K562 (cell line): Measurements from ENCODE around the gene FCSK. TPM values are rescaled to one million over a fixed set of nuclear protein-coding genes. Genes with fewer than 3 reads are reported as not detected.

ENCODE experiments used
- ARID2 ChIP-seq: fragments of 450-650 bp; IDR thresholded peaks from 2 replicates; pipeline ENCODE4 v1.6.1; 2017; ENCODE audit warnings: antibody characterized with exemption, mild to moderate bottlenecking
- CREB1 ChIP-seq, 2 experiments: sonication (generic) in 1 of 2; formaldehyde crosslinking in 1 of 2; IDR thresholded peaks; 2 replicates each; pipeline versions ENCODE4 v1.6.1 to v1.8.0; 2012 to 2022; ENCODE audit warnings: inconsistent platforms in 1 of 2, mild to moderate bottlenecking in 1 of 2, missing genetic modification reagents in 1 of 2, moderate library complexity in 1 of 2
- POU5F1 ChIP-seq: fragments of 150-350 bp; IDR thresholded peaks from 2 replicates; pipeline ENCODE4 v1.6.1; 2014; ENCODE audit warnings: borderline replicate concordance, low read length, low read depth, mild to moderate bottlenecking; ENCODE audit not compliant: partially characterized antibody
- SPI1 ChIP-seq: IDR thresholded peaks from 2 replicates; pipeline ENCODE4 v1.6.1; 2011; ENCODE audit warnings: low read depth, low read length, control low read depth, borderline replicate concordance
- TCF3 ChIP-seq: sonication (generic); formaldehyde crosslinking; IDR thresholded peaks from 2 replicates; pipeline ENCODE4 v1.4.0; 2020; ENCODE audit warnings: mild to moderate bottlenecking, missing genetic modification reagents
- ZBTB1 ChIP-seq: sonication (generic); formaldehyde crosslinking; IDR thresholded peaks from 2 replicates; pipeline ENCODE4 v1.8.1; 2023; ENCODE audit warnings: missing genetic modification reagents, low read depth, mild to moderate bottlenecking, borderline replicate concordance
- ZNF407 ChIP-seq: fragments of 450-650 bp; IDR thresholded peaks from 2 replicates; pipeline ENCODE4 v1.6.1; 2016; ENCODE audit warnings: low read depth
- polyA plus RNA-seq, 8 experiments: library from polyadenylated mRNA; depleted of rRNA in 4 of 8; stranded (reverse) in 5 of 8; unstranded in 3 of 8; fragments of >200 nt; fragmentation: Nextera tagmentation in 2 of 8; fragmentation: Illumina TruSeq in 1 of 8; extraction: Ambion mirVana in 2 of 8; extraction: Trizol in 1 of 8; gene quantifications; 2 replicates each; pipeline versions ENCODE4 v1.2.1 to v1.2.3, GENCODE V29; 2011 to 2014; ENCODE audit warnings: inconsistent platforms in 1 of 8, missing spikeins in 1 of 8
- total RNA-seq, 7 experiments: library from RNA; depleted of rRNA in 6 of 7; stranded (reverse); fragments of >200 nt in 6 of 7; fragmentation: Illumina TruSeq in 2 of 7; extraction: Trizol in 2 of 7; gene quantifications; 2 replicates each; pipeline versions ENCODE4 v1.2.1 to v1.2.3, GENCODE V29; 2011 to 2021; ENCODE audit warnings: low replicate concordance in 1 of 7
- TF ChIP-seq, protein P1 (sequence below), 2 experiments: fragments of 450-650 bp in 1 of 2; sonication (generic) in 1 of 2; formaldehyde crosslinking in 1 of 2; IDR thresholded peaks in 1 of 2; conservative IDR thresholded peaks in 1 of 2; 2 replicates each; pipeline versions ENCODE4 v1.6.1 to v1.8.1; 2016 to 2023; ENCODE audit warnings: mild to moderate bottlenecking in 2 of 2, moderate library complexity in 2 of 2, inconsistent platforms in 1 of 2, missing genetic modification reagents in 1 of 2
- TF ChIP-seq, protein P2 (sequence below): sonication (generic); formaldehyde crosslinking; IDR thresholded peaks from 2 replicates; pipeline ENCODE4 v1.5.0; 2020; ENCODE audit warnings: missing genetic modification reagents
- TF ChIP-seq, protein P3 (sequence below), 2 experiments: IDR thresholded peaks; 2 replicates each; pipeline ENCODE4 v1.6.1; 2012; ENCODE audit warnings: improper control_type of control experiment in 2 of 2, low read depth in 2 of 2, low read length in 2 of 2, borderline replicate concordance in 1 of 2

The FCSK gene
- total and polyA plus RNA-seq, 9 of the 15 experiments (the other 6 are each of a cell fraction or from before 2014, with no cell fraction given) = 0.92 to 18.6 (median 8.3) TPM

DNA sequence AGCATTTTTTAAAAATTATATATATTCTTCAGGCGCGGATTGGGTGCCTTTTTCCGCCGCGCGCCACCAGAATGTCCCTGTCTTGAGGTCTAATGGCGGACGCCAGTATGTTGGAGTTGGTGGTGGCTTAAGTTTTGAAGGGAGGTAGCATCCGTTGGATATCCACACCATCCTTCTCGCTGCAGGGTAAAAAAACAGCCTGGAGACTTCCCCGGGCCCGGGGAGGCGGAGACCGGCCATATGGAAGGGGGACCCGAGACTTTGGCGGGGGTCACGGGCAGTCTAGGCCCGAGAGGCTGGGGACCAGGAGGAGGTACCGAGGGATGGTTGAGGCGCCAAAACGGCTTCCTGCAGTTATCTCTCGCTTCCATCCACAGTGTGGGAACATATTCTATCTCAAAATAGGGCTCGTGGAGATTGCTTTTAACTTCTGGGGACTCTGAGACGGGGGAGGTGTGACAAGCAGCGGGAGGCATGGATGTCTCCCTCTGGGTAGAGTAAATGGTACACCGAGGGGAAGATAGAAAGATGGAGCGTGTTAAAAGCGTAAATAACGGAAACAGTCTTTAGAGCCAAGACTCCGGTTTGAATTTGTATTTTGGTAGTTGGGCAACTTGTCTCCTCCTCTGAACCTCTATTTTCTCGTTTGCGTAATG is 69.5 kb downstream of the FCSK start, which contains the start of gene SF3B3 (continued):
- TF ChIP-seq CREB1 (IDR thresholded peaks at IDR 0.05) (no peak; the same call in 1 of the 2 replicates), CREB1 (CRISPR knock-in tag; IDR thresholded peaks at IDR 0.05) (no peak), POU5F1 (no peak), ZNF407 (no peak), SPI1 (no peak), TCF3 (no peak), ZBTB1 (CRISPR knock-in tag) (no peak), ARID2 (no peak)
- TF ChIP-seq, protein P1, sequence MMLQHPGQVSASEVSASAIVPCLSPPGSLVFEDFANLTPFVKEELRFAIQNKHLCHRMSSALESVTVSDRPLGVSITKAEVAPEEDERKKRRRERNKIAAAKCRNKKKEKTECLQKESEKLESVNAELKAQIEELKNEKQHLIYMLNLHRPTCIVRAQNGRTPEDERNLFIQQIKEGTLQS (IDR thresholded peaks at IDR 0.05) = no peak
- TF ChIP-seq, protein P1 (CRISPR knock-in tag; conservative IDR thresholded peaks at IDR 0.05) = no peak
- TF ChIP-seq, protein P2, sequence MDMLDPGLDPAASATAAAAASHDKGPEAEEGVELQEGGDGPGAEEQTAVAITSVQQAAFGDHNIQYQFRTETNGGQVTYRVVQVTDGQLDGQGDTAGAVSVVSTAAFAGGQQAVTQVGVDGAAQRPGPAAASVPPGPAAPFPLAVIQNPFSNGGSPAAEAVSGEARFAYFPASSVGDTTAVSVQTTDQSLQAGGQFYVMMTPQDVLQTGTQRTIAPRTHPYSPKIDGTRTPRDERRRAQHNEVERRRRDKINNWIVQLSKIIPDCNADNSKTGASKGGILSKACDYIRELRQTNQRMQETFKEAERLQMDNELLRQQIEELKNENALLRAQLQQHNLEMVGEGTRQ = no peak
- TF ChIP-seq, protein P3, sequence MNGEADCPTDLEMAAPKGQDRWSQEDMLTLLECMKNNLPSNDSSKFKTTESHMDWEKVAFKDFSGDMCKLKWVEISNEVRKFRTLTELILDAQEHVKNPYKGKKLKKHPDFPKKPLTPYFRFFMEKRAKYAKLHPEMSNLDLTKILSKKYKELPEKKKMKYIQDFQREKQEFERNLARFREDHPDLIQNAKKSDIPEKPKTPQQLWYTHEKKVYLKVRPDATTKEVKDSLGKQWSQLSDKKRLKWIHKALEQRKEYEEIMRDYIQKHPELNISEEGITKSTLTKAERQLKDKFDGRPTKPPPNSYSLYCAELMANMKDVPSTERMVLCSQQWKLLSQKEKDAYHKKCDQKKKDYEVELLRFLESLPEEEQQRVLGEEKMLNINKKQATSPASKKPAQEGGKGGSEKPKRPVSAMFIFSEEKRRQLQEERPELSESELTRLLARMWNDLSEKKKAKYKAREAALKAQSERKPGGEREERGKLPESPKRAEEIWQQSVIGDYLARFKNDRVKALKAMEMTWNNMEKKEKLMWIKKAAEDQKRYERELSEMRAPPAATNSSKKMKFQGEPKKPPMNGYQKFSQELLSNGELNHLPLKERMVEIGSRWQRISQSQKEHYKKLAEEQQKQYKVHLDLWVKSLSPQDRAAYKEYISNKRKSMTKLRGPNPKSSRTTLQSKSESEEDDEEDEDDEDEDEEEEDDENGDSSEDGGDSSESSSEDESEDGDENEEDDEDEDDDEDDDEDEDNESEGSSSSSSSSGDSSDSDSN (IDR thresholded peaks at IDR 0.05; ENCODE audit: borderline replicate concordance in 1 of 2, low read depth in 2 of 2, low read length in 2 of 2) = peak in 1 of 2 experiments; percentile 89; a peak in 2 of 4 replicates
